Panc1 (cell line): ENCODE measurements around the gene CCDC187. TPM values are rescaled to one million over a fixed set of nuclear protein-coding genes. Genes with fewer than 3 reads are reported as not detected.

Experiments used
- ATAC-seq: fragments of 200-7000 bp; cut with Tn5 transposase; 2 replicates; pipeline ENCODE4 v1.9.1; 2020; ENCODE audit warnings: mild to moderate bottlenecking, moderate library complexity
- BruUV-seq: library from RNA; stranded (reverse); fragments of 400-500 nt; replicated peaks from 2 replicates; lab custom pipeline; 2021; lab: Mats Ljungman, UMichigan
- CTCF ChIA-PET: fragments of 300-600 bp; sonication (Branson Sonifier 250); formaldehyde crosslinking; loops from one replicate; lab custom pipeline; 2022; ENCODE audit warnings: antibody characterized with exemption; lab: Charles Lee
- POLR2A ChIA-PET: fragments of 300-600 bp; sonication (Branson Sonifier 250); formaldehyde crosslinking; loops from one replicate; lab custom pipeline; 2022; ENCODE audit warnings: antibody characterized with exemption; lab: Charles Lee
- DNase-seq: peaks from one replicate; pipeline ENCODE4 v3.0.0-alpha.2; 2010; ENCODE audit warnings: low read depth, low spot score
- H3K27ac ChIP-seq: 2 replicates; pipeline ENCODE4 v1.5.1; 2011; ENCODE audit warnings: mild to moderate bottlenecking, low read length, inconsistent platforms
- H3K27me3 ChIP-seq: fragments of 200-500 bp; sonication (Bioruptor generic); 2 replicates; pipeline ENCODE4 v1.6.0; 2014; ENCODE audit warnings: low read length, inconsistent platforms; ENCODE audit not compliant: control insufficient read depth, insufficient read depth
- H3K36me3 ChIP-seq: fragments of 200-500 bp; sonication (Bioruptor generic); 2 replicates; pipeline ENCODE4 v1.5.1; 2014; ENCODE audit warnings: inconsistent platforms, mild to moderate bottlenecking, low read length, moderate library complexity; ENCODE audit not compliant: control insufficient read depth, insufficient read depth
- H3K4me1 ChIP-seq: 2 replicates; pipeline ENCODE4 v1.5.1; 2011; ENCODE audit warnings: inconsistent platforms, mild to moderate bottlenecking, low read length, moderate library complexity; ENCODE audit not compliant: control insufficient read depth, insufficient read depth
- H3K4me3 ChIP-seq, 2 experiments: 2 replicates each; pipeline ENCODE4 v1.5.1; 2011 to 2012; ENCODE audit warnings: low read depth in 2 of 2, low read length in 2 of 2, mild to moderate bottlenecking in 2 of 2, inconsistent platforms in 1 of 2, moderate library complexity in 1 of 2
- H3K9me3 ChIP-seq: fragments of 200-500 bp; sonication (Bioruptor generic); 2 replicates; pipeline ENCODE4 v1.5.1; 2014; ENCODE audit warnings: low read depth, mild to moderate bottlenecking, inconsistent platforms, low read length, moderate library complexity; ENCODE audit not compliant: control insufficient read depth, insufficient read depth
- CTCF ChIP-seq: fragments of 450-650 bp; IDR thresholded peaks from 2 replicates; pipeline ENCODE4 v1.5.1; 2017; ENCODE audit warnings: mild to moderate bottlenecking
- POLR2AphosphoS5 ChIP-seq: IDR thresholded peaks from 2 replicates; pipeline ENCODE4 v1.6.1; 2012; ENCODE audit warnings: mild to moderate bottlenecking, low read depth, low read length, moderate library complexity
- REST ChIP-seq, 2 experiments: IDR thresholded peaks; 2 replicates each; pipeline ENCODE4 v1.6.1; 2011 to 2012; ENCODE audit warnings: low read depth in 2 of 2, control low read depth in 1 of 2, low read length in 1 of 2, mild to moderate bottlenecking in 1 of 2, moderate library complexity in 1 of 2; ENCODE audit not compliant: insufficient read depth in 1 of 2
- SIN3A ChIP-seq: IDR thresholded peaks from 2 replicates; pipeline ENCODE4 v1.6.1; 2012; ENCODE audit warnings: low read depth, mild to moderate bottlenecking, low read length, moderate library complexity, borderline replicate concordance; ENCODE audit not compliant: insufficient read depth
- TCF7L2 ChIP-seq: IDR thresholded peaks from 2 replicates; pipeline ENCODE4 v1.6.1; 2011; ENCODE audit warnings: mild to moderate bottlenecking, low read depth, low read length, inconsistent platforms
- in situ Hi-C: cut with HindIII; loops from 2 replicates; pipeline ENCODE4 v1.10.0; 2016; ENCODE audit warnings: low sequenced_read_pairs, low pct_unique_long_range_greater_than_20kb
- intact Hi-C: fragments of 100-400 bp; cut with micrococcal nuclease; formaldehyde crosslinking; loops from one replicate; pipeline ENCODE4 v1.10.0; 2022; ENCODE audit not compliant: unreplicated experiment
- total RNA-seq: library from RNA; stranded (reverse); gene quantifications from one replicate; pipeline ENCODE4 v1.2.1, GENCODE V29; 2021; ENCODE audit not compliant: unreplicated experiment

Gene CCDC187
- total RNA-seq, 1 experiment from 2014 or later = not detected

- BruUV-seq = no TSS peak
- Histone ChIP-seq H3K27ac (no peak overlapping the region), H3K27me3 (no peaks in the 10 kb centered on the region), H3K4me1 (no peaks in the 10 kb centered on the region), H3K4me3 (no peak overlapping the region), H3K9me3 (no peaks in the 10 kb centered on the region), H3K36me3 (no peaks in the 10 kb centered on the region)
- DNase-seq (no peak), ATAC-seq (no peak)
- in situ Hi-C loops (no loop called here), intact Hi-C loops (no loop called here)
- CTCF ChIA-PET = no interaction called here
- POLR2A ChIA-PET = no interaction called here
- TF ChIP-seq SIN3A (no peak), REST (IDR thresholded peaks at IDR 0.05; ENCODE audit: insufficient read depth in 1 of 2, low read depth in 2 of 2, low read length in 1 of 2) (no peak), TCF7L2 (no peak), POLR2AphosphoS5 (no peak), CTCF (no peak)
Measured at GRCh38 chr9:136255166-136255538, 48.7 kb downstream of the CCDC187 start.

GRCh38 chr9:136254381-136255165, 49.3 kb downstream of the CCDC187 start:
- Histone ChIP-seq H3K4me1 (no peaks in the 10 kb centered on the region), H3K27ac (no peak overlapping the region), H3K27me3 (no peaks in the 10 kb centered on the region), H3K36me3 (no peaks in the 10 kb centered on the region), H3K4me3 (no peak overlapping the region), H3K9me3 (no peaks in the 10 kb centered on the region)
- 0 out of 2 replicates have a peak, but pooled peaks have one; percentile 35 for ATAC-seq
- in situ Hi-C loops = no loop called here
- DNase-seq = no peak
- BruUV-seq = no TSS peak
- CTCF ChIA-PET = interaction anchor here (0.7 kb wide), 1 partner anchor 10 kb away, joined by 4 read pairs; no protein-coding TSS in a partner anchor
- POLR2A ChIA-PET = no interaction called here
- TF ChIP-seq REST (IDR thresholded peaks at IDR 0.05; ENCODE audit: insufficient read depth in 1 of 2, low read depth in 2 of 2, low read length in 1 of 2) (no peak), POLR2AphosphoS5 (no peak), TCF7L2 (no peak), SIN3A (no peak), CTCF (no peak)
- intact Hi-C loops = no loop called here
